K562 (cell line): ENCODE measurements around the gene MGRN1. TPM values are rescaled to one million over a fixed set of nuclear protein-coding genes. Genes with fewer than 3 reads are reported as not detected.
A peak's percentile ranks its signal among the peaks of the same experiment; 100 is the strongest.

Source experiments
- ATF1 ChIP-seq, 2 experiments: fragments of 450-650 bp in 1 of 2; IDR thresholded peaks; 2 replicates each; pipeline ENCODE4 v1.6.1; 2016; ENCODE audit warnings: missing compliant biosample characterization in 1 of 2, missing genetic modification characterization in 1 of 2
- CBX1 ChIP-seq: sonication (generic); IDR thresholded peaks from 2 replicates; pipeline ENCODE4 v1.6.1; 2016; ENCODE audit warnings: antibody characterized with exemption, low read depth, mild to moderate bottlenecking
- ESRRB ChIP-seq: fragments of 250-450 bp; sonication (Bioruptor Pico); IDR thresholded peaks from 2 replicates; pipeline ENCODE4 v1.5.0; 2020; ENCODE audit warnings: mild to moderate bottlenecking, moderate library complexity, borderline replicate concordance
- HDAC3 ChIP-seq: fragments of 450-650 bp; IDR thresholded peaks from 2 replicates; pipeline ENCODE4 v1.6.1; 2018; ENCODE audit warnings: borderline replicate concordance, mild to moderate bottlenecking, moderate library complexity; ENCODE audit not compliant: partially characterized antibody
- HIVEP1 ChIP-seq: fragments of 250-450 bp; sonication (Bioruptor Pico); IDR thresholded peaks from 2 replicates; pipeline ENCODE4 v1.4.0; 2020; ENCODE audit warnings: mild to moderate bottlenecking
- HNRNPUL1 ChIP-seq: fragments of 200-400 bp; formaldehyde crosslinking; IDR thresholded peaks from 2 replicates; pipeline ENCODE4 v1.6.1; 2017; ENCODE audit warnings: low read length
- MAFK ChIP-seq: IDR thresholded peaks from 2 replicates; pipeline ENCODE4 v1.6.1; 2011; ENCODE audit warnings: low read length, improper control_type of control experiment
- PHF8 ChIP-seq: fragments of 200-600 bp; sonication (generic); IDR thresholded peaks from 2 replicates; pipeline ENCODE4 v1.6.1; 2012; ENCODE audit warnings: mixed run types, mild to moderate bottlenecking, inconsistent platforms, low read length, moderate library complexity, borderline replicate concordance
- PHTF2 ChIP-seq: fragments of 250-450 bp; sonication (Bioruptor Pico); IDR thresholded peaks from 2 replicates; pipeline ENCODE4 v1.5.0; 2021; ENCODE audit warnings: mild to moderate bottlenecking
- PRDM10 ChIP-seq: fragments of 450-650 bp; IDR thresholded peaks from 2 replicates; pipeline ENCODE4 v1.6.1; 2018; ENCODE audit not compliant: partially characterized antibody
- SNRNP70 ChIP-seq: fragments of 200-400 bp; formaldehyde crosslinking; optimal IDR thresholded peaks from 2 replicates; pipeline ENCODE3; 2017; ENCODE audit warnings: low read depth, low read length
- TCFL5 ChIP-seq: fragments of 250-450 bp; sonication (Bioruptor Pico); conservative IDR thresholded peaks from 2 replicates; pipeline ENCODE4 v1.6.1; 2021; ENCODE audit warnings: mild to moderate bottlenecking, moderate library complexity, matching md5 sums
- ZNF124 ChIP-seq: sonication (generic); formaldehyde crosslinking; IDR thresholded peaks from 2 replicates; pipeline ENCODE4 v1.8.1; 2022; ENCODE audit warnings: missing genetic modification reagents
- ZNF23 ChIP-seq: fragments of 250-450 bp; sonication (Bioruptor Pico); IDR thresholded peaks from 2 replicates; pipeline ENCODE4 v1.4.0; 2020; ENCODE audit warnings: mild to moderate bottlenecking
- ZNF384 ChIP-seq: IDR thresholded peaks from 2 replicates; pipeline ENCODE4 v1.6.1; 2012; ENCODE audit warnings: low read depth, low read length, improper control_type of control experiment
- ZNF507 ChIP-seq: conservative IDR thresholded peaks from 2 replicates; pipeline ENCODE4 v1.6.1; 2017; ENCODE audit warnings: missing genetic modification characterization, missing compliant biosample characterization
- ZNF561 ChIP-seq: fragments of 450-650 bp; formaldehyde crosslinking; conservative IDR thresholded peaks from 2 replicates; pipeline ENCODE4 v1.4.0; 2020; ENCODE audit warnings: mild to moderate bottlenecking, moderate library complexity
- polyA plus RNA-seq, 8 experiments: library from polyadenylated mRNA; depleted of rRNA in 4 of 8; stranded (reverse) in 5 of 8; unstranded in 3 of 8; fragments of >200 nt; fragmentation: Nextera tagmentation in 2 of 8; fragmentation: Illumina TruSeq in 1 of 8; extraction: Ambion mirVana in 2 of 8; extraction: Trizol in 1 of 8; gene quantifications; 2 replicates each; pipeline versions ENCODE4 v1.2.1 to v1.2.3, GENCODE V29; 2011 to 2014; ENCODE audit warnings: inconsistent platforms in 1 of 8, missing spikeins in 1 of 8
- total RNA-seq, 7 experiments: library from RNA; depleted of rRNA in 6 of 7; stranded (reverse); fragments of >200 nt in 6 of 7; fragmentation: Illumina TruSeq in 2 of 7; extraction: Trizol in 2 of 7; gene quantifications; 2 replicates each; pipeline versions ENCODE4 v1.2.1 to v1.2.3, GENCODE V29; 2011 to 2021; ENCODE audit warnings: low replicate concordance in 1 of 7
- TF ChIP-seq, protein P1 (sequence below): sonication (generic); formaldehyde crosslinking; IDR thresholded peaks from 2 replicates; pipeline ENCODE4 v1.9.0; 2022; ENCODE audit warnings: mild to moderate bottlenecking, missing genetic modification reagents
- TF ChIP-seq, protein P2 (sequence below): fragments of 450-650 bp; IDR thresholded peaks from one replicate; pipeline ENCODE4 v1.6.1; 2018; ENCODE audit warnings: mild to moderate bottlenecking, moderate library complexity; ENCODE audit not compliant: partially characterized antibody
- TF ChIP-seq, protein P3 (sequence below): sonication (generic); formaldehyde crosslinking; IDR thresholded peaks from 2 replicates; pipeline ENCODE4 v1.8.0; 2022; ENCODE audit warnings: missing genetic modification reagents, mild to moderate bottlenecking, borderline replicate concordance

Gene MGRN1
- total and polyA plus RNA-seq, 9 of the 15 experiments (the other 6 are each of a cell fraction or from before 2014, with no cell fraction given), result 0.15 to 37.9 (median 6.0) TPM

GRCh38 chr16:4624015-4624826 lies at the start of gene MGRN1 (continued):
- TF ChIP-seq PRDM10, result peak; percentile 100
- TF ChIP-seq HDAC3, result no peak
- no peak for TF ChIP-seq SNRNP70
- no peak for TF ChIP-seq HNRNPUL1
- TF ChIP-seq ESRRB (CRISPR knock-in tag), result no peak
- no peak for TF ChIP-seq MAFK
- TF ChIP-seq ZNF124, result no peak
- TF ChIP-seq ZNF507, result no peak
- TF ChIP-seq CBX1, result no peak
- TF ChIP-seq HIVEP1 (CRISPR knock-in tag), result no peak
- TF ChIP-seq ZNF561 (CRISPR knock-in tag), result no peak
- TF ChIP-seq, protein P1, sequence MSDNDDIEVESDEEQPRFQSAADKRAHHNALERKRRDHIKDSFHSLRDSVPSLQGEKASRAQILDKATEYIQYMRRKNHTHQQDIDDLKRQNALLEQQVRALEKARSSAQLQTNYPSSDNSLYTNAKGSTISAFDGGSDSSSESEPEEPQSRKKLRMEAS, result peak; percentile 85
- TF ChIP-seq PHTF2 (CRISPR knock-in tag), result no peak
- TF ChIP-seq, protein P2, sequence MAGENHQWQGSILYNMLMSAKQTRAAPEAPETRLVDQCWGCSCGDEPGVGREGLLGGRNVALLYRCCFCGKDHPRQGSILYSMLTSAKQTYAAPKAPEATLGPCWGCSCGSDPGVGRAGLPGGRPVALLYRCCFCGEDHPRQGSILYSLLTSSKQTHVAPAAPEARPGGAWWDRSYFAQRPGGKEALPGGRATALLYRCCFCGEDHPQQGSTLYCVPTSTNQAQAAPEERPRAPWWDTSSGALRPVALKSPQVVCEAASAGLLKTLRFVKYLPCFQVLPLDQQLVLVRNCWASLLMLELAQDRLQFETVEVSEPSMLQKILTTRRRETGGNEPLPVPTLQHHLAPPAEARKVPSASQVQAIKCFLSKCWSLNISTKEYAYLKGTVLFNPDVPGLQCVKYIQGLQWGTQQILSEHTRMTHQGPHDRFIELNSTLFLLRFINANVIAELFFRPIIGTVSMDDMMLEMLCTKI, result no peak
- no peak for TF ChIP-seq ZNF23 (CRISPR knock-in tag)
- no peak for TF ChIP-seq ATF1 (CRISPR knock-in tag; IDR thresholded peaks at IDR 0.05)
- TF ChIP-seq ATF1 (tag; IDR thresholded peaks at IDR 0.05), result peak; percentile 97
- TF ChIP-seq TCFL5 (CRISPR knock-in tag), result no peak
- TF ChIP-seq PHF8, result no peak
- TF ChIP-seq, protein P3, sequence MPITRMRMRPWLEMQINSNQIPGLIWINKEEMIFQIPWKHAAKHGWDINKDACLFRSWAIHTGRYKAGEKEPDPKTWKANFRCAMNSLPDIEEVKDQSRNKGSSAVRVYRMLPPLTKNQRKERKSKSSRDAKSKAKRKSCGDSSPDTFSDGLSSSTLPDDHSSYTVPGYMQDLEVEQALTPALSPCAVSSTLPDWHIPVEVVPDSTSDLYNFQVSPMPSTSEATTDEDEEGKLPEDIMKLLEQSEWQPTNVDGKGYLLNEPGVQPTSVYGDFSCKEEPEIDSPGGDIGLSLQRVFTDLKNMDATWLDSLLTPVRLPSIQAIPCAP (CRISPR knock-in tag), result no peak
- no peak for TF ChIP-seq ZNF384
